Islet of Langerhans (tissue), 1 donor: ENCODE results near the gene ANKRD29.
"Not testable (repeated sequence)": the region's sequence is repeated elsewhere in the genome, so short reads cannot be mapped to it uniquely, and the experiment has no call there.

Experiments used
- FAIRE-seq: peaks from one replicate; lab custom pipeline; 2011; peaks lifted over from hg19 to GRCh38; lab: Jason Lieb, UNC

Gene ANKRD29

DNA sequence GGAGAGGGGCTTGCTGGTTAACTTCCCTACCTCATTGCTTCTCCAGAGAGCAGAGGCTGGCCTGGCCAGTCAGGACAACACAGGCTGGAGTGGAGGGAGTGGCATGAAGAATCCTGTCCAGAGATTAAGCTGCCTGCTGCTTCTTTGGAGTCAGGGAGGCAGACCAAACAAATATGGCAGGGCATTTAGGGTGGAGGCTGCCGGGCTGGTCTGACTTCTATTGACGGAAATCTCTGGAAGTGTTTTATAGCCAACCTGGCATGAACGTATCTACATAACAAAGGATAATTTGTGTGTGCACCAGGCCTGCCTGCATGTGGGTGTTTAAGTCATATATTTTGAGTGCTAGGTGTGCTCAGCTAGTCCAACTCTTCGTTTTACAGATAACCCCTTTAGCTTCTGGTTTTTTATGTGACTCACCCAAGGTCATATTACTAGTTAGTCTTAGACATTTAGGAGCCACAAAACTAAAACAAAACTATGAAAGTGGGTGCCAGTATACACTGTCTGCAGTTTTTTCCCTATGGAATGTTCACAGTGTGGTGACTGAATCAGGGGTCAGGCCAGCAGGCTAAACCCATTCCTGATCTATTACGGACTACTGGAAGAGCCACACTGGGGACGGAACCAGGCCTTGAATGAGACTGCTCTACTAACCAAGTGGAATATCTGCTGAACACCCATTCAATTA is 81.9 kb downstream of the ANKRD29 start:
- FAIRE-seq = no peak

DNA sequence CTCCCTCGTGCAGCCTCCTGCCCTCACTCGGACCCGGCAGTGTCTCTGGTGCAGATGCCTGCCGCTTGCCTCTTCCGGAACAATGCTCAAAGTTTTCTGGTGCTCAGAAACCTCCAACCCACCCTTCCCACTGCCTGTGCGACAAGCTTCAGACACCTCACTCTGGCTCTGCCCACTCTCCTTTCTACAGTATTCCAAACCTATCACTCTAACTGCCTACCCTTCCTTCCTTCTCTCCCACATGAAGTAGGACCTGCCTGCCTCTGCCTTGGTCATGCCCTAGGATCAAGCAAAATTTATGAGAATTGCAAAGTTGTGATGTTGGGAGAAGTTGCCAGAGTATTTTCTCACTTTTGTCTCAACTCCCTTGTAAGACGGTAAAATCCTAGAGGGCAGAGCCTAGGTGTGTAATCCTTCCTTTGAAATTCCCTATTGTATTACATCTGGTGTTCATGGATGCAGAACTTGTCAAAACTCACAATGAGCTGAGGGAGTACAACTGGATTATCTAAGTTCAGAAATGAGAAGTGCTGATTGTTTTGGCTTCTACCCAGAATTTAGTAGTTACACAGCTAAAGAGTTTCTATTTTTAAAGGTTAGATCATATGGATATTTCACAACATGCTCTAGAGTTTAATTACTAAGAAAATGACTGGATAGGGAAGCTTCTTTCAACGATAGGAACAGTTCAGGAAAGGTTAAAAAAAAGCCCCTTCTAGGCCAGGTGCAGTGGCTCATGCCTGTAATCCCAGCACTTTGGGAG is 83.6 kb downstream of the ANKRD29 start:
- no peak for FAIRE-seq

DNA sequence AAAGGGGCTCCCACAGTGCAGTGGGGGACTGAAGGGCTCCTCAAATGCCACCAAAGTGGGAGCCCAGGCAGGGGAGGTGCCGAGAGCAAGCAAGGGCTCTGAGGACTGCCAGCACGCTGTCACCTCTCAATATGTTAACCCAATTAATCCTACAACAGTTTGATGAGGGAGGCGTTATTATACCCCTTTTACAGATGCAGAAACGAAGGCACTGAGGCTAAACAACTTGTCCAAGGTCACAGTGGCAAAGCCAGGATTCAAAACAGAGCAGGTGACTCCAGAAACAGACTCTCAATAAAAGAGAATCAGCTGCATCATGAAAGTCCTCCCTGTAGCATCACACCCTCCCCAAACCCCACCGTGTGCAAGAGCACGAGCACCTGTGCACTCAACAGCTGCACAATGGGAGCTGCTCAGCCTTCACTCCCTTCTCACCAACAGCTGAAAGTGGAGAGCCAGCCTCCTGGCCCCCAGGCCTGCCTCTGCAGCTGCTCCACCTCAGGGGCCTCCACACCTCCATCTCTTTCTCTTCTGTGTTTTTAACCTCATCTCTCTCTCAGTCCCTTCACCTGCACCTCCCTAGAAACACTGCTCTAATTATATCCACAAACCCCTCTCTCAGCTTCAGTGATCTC is 84.5 kb downstream of the ANKRD29 start:
- FAIRE-seq = no peak

DNA sequence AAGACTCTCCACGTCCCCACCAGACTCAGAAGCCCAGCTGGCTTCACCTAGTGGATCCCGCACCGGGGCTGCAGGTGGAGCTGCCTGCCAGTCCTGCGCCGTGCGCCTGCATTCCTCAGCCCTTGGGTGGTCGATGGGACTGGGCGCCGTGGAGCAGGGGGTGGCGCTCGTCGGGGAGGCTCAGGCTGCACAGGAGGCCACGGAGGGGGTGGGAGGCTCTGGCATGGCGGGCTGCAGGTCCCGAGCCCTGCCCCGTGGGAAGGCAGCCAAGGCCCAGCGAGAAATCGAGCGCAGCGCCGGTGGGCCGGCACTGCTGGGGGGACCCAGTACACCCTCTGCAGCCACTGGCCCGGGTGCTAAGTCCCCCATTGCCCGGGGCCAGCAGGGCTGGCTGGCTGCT is 85.2 kb downstream of the ANKRD29 start:
- FAIRE-seq = not testable (repeated sequence)

DNA sequence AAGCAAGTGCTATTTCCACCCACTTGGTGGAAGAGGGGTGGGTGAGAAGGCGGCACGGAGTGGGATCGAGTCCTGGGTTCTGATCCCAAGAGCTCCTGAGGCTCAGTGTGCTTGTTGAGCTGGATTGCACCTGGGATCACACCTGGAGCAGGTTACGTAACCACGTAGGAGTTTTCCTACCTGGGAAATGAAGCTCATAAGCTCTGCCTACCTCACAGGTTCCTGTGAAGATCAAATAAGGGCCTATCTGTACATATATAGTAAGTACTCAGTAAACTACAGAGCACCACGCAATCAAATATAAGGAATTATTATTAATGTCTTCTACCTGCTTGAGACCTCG is 87.4 kb downstream of the ANKRD29 start:
- FAIRE-seq = no peak

DNA sequence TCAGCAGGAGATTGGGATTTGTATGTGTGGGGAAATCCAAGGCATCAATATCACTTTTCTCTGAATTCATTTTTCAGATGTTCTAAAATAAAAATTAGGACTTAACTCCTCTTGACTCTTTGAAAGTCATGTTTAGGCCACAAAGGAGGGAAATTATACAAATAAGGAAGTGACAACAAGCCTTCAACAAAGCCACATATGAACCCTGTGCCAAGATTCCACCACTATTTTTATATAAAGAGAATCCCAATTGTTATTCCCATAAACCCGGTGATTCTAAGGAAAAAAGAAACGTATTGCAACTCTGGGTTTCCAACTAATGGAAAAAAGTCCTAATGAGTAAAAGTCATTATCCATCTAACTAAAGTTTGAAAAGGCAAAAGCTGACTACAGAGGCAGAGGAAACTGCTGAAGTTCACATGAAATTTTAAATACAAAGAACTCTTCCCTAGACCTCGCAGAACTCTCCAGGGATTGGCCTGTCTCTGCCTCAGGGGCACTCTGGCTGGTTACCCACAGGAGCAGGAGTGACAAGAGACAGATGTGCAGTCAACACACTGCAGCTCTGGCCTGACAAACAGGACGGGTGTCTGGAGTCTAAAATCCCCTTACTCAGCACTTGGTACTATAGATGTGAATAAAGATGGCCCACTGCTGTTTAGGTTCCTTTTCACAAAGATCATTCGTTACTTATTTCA is 88.0 kb downstream of the ANKRD29 start:
- FAIRE-seq = no peak

DNA sequence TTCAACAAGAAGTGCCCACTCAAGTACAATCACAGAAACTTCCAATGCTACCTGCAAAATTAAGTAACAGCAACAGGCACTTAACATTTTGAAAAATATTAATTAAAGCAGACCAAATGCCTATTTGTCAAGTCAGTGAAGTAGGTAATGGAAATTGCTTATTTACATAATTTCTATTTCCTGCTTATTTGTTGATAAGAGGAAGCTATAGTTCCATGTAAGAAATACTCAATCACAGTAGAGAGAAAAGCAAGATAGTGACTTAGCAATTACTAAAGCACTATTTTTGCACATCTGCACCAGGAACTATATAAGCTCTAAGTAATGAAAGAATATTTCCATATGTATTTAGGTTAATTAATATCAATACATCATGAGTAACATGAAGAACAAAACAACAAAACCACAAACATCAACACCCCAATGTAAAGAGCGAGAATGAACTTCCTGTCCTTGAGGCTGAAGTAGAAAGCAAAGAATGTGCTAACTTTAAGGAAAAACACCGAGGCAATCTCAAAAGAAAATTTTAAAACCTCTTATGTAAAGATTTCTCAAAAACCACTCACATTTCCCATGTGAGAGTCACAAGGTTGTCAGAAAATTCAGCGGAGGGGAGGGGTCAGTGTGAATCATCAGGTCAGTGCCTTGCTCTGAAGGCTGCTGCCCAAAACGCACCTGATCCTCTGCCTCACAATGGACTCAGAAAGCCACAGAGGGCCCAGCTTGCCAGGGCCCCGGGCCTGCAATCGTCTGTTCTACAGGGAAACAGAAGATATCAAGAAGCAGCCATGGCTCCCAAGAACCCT is 88.9 kb downstream of the ANKRD29 start:
- FAIRE-seq = no peak

DNA sequence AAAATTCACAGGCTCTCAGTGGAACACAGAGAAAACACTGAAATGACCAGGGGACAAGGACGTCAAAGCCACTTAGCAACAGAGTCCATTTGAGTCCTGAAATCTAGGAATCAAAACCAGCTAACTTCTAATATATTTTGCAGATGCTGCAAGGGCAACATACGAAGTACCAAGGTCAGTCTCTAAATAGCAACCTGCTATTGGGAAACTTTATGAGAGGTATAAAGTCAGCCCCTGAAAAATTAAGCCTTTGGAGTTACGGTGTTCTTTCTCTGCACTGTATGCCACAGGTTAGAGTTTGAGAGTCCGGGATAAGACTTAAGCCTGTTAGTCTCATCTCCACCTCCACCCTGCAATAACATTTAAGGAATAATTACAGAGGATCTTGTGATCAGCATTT is 89.7 kb downstream of the ANKRD29 start:
- FAIRE-seq = no peak

DNA sequence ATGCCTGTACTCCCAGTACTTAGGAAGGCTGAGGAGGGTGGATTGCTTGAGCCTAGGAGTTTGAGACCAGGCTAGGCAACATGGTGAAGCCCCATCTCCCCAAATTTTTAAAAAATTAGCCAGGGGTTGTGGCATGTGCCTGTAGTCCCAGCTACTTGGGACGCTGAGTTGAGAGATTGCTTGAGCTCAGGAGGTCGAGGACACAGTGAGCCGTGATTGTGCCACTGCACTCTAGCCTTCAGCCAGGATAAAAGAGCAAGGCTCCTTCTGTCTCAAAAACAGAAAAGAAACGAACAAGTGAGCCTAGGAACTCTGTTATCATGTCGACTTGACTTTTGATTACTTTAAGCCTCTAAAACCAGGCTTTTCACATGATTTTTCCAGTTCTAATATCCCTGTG is 90.1 kb downstream of the ANKRD29 start:
- FAIRE-seq = no peak

DNA sequence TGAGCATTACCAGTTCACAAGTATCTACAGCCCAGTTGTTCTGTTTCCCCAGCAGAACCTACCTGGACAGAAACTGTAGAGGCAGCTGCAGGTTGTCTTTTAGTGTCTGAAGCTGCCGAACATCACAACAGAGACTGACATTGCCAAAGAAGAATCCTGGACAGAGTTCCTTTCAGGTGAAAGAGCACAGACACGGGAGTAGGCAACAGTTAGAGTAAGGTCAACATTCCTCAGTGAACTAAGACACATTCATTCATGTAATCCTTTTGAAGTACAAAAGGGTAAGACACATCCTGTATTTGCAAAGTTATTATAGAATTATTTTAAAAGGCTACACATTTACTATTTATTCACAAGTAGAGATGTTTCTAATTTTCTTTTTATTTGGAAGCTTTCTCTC is 90.7 kb downstream of the ANKRD29 start:
- FAIRE-seq = no peak

DNA sequence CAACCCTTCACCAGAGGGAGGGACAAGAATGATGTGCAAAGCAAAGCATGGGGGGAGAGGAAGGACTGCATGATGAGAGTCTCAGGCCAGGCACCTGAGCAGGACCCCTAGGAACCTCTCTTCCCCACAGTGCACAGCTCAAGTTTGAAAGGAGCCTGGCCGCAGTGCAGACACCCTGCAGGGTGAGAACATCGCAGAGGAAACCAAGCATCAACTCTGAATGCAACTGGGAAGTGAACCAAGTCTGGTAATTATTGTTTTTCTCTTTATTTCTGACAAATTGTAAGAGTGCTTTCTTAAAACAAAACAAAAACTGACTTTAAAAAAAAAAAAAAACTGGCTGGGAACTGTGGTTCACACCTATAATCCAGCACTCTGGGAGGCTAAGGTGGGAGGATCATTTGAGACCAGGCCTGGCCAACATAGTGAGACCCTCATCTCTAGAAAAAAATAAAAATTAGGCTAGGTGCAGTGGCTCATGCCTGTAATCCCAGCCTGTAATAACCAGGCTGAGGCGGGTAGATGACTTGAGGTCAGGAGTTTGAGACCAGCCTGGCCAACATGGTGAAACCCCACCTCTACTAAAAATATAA is 91.7 kb downstream of the ANKRD29 start:
- no peak for FAIRE-seq

DNA sequence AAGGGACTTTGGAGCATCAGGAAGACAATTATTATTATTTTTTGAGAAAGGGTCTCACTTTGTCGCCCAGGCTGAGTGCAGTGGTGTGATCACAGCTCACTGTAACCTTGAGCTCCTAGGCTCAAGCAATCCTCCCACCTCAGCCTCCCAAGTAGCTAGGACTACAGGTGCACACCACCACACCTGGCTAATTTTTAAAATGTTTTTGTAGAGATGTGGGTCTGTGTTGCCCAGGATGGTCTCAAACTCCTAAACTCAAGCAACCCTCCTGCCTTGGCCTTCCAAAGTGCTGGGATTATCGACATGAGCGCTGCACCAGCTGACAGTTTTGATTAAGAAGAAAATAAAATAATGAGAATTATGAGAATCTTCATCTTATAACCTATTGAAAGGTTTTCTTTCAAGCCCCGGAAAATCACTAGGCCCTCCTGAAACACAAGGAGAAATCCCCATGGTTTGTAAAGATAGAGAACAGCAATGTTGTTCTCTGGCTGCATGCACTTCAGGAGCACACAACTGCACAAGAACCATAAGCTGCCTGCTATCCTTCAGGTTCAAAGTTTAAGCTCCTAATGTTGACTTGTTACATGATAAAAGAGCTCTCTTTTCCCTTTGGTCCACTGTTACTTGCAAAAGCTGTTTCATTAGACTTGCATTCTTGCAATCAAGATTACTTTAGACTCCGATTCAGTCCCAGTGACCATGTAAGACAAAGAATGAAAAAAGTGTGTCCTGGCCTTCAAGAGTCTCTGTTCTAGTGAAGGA is 93.2 kb downstream of the ANKRD29 start:
- FAIRE-seq = no peak

DNA sequence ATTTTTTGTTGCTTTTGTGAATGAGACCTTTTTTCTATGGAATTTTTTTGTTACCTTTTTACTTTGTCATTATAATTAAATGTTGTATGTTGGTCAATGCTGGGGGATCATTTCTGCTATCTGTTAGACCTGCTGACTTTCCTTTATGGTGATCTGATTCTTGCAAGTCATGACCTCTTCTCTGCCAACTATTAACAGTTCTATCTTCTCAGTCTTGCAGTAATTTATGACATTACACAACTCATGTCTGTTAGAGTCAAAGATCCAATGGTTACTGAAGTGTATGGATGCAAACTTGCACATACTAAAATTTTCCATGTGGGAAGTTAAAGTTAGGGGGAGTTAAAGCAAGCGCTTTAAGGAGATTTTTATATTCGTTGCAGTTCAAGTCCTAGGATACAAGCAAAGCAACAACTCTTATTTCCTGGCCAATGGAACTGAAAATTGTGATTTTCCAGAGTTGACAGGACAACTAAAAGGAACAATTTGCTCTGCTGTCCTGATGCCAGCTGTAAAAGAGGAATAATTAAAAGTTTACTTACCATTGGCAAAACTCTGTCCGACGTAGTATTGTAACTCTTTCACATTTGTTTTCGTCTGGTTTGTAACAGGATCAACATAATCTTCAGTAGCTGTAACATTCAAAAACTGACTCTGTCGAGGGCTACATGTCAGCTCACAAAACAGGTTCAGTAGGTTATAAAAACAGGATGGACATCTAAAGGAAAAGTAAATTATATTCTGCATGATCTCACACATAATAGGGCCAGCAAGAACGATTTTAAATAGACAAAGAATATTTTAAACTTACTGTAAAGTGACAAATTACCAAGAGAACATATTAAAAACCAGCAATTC is 94.2 kb downstream of the ANKRD29 start:
- no peak for FAIRE-seq

DNA sequence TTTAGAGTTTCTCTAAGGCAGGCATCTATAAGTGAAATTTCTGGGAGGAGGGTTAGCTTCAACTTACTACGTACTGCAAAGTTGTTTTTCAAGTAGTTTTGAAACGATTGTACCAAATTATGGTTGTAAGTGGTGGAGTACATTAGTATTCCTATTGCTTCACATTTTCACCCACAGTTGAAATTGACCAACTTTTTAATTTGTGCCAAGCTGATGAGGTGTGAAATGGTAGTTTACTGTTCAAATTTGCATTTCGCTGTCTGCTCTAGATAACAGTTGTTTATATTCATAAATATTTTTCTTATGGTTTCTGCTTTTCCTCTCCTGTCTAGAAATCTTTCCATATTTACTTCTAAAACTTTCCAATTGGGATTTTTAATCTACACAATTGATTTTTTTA is 95.0 kb downstream of the ANKRD29 start:
- no peak for FAIRE-seq

DNA sequence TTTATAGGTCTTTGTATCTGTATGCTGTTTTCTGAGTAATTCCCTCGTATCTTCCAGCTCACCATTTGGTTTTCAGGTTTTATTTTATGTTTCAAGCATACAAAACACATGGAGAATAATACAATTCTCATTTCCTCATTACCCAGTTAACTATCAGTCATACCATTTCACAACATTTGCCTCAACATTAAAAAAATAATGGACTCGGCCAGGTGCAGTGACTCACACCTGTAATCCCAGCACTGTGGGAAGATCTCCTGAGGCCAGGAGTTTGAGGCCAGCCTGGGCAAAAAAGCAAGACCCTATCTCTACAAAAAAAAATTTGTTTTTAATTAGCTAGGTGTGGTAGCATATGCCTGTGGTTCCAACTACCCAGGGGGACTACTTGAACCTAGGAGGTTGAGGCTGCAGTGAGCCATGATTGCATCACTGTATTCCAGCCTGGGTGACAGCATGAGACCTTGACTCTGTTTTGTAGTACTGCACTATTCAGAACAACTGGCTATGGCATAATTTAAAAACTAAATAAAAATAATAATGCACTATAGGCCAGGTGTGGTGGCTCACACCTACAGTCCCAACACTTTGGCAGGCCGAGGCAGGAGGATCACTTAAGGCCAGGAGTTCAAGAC is 96.7 kb downstream of the ANKRD29 start:
- no peak for FAIRE-seq

DNA sequence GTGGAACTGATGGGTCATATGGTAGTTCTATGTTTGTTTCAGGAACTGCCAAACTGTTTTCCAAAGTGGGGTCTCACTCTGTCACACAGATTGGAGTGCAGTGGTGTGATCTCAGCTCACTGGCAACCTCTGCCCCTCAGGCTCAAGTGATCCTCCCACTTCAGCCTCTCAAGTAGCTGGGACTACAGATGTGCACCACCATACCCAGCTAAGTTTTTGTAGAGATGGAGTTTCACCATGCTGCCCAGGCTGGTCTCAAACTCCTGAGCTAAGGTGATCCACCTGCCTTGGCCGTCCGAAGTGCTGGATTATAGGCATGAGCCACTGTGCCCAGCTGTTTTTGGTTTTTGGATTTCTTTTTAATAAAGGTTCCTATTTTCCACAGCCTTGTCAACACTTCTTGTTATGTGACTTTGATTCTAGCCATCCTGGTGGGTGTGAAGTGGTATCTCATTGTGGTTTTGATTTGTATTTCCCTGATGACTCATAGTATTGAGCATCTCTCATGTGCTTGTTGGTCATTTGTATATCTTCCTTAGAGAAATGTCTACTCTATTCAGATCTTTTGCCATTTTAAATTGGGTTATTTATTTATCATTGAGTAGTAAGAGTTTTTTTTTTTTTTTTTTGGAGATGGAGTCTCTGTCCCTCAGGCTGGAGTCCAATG is 99.2 kb downstream of the ANKRD29 start:
- FAIRE-seq = no peak

DNA sequence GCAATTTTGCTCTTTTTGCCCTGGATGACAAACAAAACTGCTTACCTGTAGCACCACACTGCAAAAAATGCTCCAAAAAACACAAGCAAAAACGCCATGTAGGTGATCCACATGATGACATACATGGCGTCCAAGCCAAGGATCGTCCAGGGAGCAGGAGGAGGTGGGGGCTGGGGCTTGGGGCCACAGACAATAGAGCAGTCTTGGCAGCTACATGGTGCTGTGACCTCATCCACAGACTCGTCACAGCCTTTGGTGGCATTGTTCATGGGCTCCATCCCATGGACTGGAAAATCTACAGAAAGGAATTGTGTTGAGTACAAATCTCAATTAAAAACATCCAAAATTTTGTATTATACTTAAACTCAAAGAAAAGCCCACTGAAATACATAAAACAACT is 102.5 kb downstream of the ANKRD29 start:
- no peak for FAIRE-seq

DNA sequence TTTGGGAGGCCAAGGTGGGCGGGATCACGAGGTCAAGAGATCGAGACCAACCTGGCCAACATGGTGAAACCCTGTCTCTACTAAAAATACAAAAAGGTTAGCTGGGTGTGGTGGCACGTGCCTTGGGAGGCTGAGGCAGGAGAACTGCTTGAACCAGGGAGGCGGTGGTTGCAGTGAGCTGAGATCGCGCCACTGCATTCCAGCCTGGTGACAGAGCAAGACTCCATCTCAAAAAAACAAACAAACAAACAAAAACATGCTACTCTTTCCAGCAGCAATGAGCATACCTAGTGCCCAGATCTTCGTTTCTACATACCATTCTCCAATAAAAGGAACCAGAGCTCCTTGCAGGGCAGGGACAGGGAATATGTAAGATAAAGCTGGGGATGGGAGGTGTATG is 105.2 kb downstream of the ANKRD29 start:
- not testable (repeated sequence) for FAIRE-seq
